HTR-8/SVneo (cell line): ENCODE data around the gene IL11.
A peak's percentile ranks its signal among the peaks of the same experiment; 100 is the strongest.

Experiments used
- DNase-seq: peaks from one replicate; pipeline ENCODE4 v3.0.0; 2011; ENCODE audit warnings: low spot score, mixed read lengths; ENCODE audit not compliant: insufficient read length
- FAIRE-seq: peaks from 2 replicates; lab custom pipeline; 2011; peaks lifted over from hg19 to GRCh38; lab: Jason Lieb, UNC

The IL11 gene

GRCh38 chr19:55376241-55376933 lies 6.1 kb upstream of the IL11 start, which contains the start of gene TMEM190:
TSS of gene TMEM190 (plus strand) at chr19:55376826. CDS start at chr19:55376854, 28 bp downstream.
- no peak for FAIRE-seq
- DNase-seq = no peak

- FAIRE-seq (peak; percentile 67), DNase-seq (peak; percentile 75)
Measured at GRCh38 chr19:55373993-55374757, 3.9 kb upstream of the IL11 start.

- DNase-seq (no peak), FAIRE-seq (no peak)
Measured at GRCh38 chr19:55373306-55373992, 3.2 kb upstream of the IL11 start.

DNA sequence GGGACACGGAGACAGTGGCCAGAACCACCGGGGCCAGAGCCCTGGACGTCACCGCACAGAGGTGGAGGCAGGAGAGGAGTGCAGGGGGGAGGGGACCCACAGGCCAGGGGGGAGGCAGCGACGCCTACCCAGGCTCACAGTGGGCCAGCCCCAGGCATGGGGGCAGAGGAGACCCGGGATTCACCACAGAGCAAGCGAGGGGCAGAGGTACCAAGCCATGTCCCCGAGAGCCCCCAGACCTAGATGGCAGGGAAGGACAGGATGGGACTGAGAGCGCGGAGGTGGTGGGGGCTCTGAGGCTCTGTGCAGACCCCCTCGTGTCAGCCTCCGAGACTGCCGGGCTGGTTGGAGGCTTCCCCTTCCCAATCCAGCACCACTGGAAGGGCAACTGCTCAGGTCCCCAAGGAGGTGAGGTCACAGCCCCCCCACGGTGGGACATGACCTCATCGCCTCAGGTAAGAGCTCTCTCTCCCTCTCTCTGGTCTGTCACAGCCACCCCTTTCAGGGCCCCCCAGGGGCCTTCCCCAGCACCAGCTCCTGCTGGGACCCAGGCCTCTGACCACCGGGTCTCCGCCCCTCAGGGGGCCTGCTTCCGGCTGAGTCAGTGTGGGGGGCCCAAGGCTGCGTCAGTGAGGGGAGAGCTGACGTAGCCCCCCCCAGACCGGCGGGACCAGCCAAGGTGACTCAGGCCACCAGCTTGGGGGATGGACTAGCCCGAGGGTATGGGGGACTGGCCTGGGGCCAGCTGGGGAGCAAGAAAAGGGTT lies 2.2 kb upstream of the IL11 start:
- peak; percentile 38 for FAIRE-seq
- DNase-seq = peak; percentile 79

DNA sequence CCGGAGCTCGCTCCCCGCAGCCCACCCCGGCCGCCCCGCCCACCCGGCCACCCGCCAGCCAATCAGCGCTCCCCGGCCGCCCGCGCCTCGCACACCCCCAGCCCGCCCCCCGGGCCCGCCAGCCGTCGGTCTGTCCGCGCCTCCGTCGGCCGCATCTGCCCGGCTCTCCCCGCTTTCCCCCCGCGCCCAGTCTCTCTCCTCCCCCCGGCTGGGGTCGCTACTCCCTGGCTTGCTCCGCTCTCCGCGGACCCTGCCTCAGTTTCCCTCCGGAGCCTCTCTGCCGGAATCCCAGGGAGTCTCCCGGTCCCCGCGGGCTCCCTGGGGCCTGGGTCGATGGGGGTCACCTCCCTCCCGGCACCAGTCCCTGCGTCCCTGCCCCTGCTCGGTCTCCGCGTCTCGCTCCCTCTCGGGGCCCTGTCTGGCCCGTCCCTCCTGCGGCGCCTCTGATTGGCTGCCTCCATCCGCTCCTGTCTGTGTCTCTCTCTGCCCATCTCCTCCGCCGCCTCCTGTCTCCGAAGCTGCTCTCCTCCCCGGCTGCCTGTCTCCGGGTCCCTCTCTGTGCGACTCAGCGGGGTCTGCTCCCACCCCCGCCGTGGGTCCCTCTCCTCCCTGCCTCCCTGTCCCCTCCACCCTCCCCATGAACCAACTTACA lies 484 bp downstream of the IL11 start:
- DNase-seq (peak; percentile 83), FAIRE-seq (peak; percentile 44)

- DNase-seq = no peak
- no peak for FAIRE-seq
Measured at GRCh38 chr19:55368701-55369563, 1.3 kb downstream of the IL11 start.

GRCh38 chr19:55368106-55368505 lies 2.2 kb downstream of the IL11 start:
- no peak for DNase-seq
- FAIRE-seq = no peak

DNA sequence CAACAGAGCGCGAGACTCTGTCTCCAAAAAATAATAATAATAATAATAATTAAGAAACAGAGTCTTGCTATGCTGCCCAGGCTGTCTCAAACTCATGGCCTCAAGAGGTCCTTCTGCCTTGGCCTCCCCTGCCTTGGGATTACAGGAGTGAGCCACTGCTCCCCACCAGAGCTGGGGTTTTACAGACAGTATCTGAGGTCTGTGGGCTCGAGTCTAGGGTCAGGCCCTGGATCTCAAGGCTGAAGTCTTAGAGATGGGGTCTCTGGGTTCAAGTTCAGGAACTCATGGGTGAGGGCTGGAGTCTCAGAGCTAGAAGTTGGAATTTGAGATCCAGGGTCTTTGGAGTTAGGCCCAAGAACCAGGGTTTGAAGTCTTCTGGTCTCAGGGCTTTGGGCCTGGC lies 3.5 kb downstream of the IL11 start:
- DNase-seq (no peak), FAIRE-seq (no peak)

DNA sequence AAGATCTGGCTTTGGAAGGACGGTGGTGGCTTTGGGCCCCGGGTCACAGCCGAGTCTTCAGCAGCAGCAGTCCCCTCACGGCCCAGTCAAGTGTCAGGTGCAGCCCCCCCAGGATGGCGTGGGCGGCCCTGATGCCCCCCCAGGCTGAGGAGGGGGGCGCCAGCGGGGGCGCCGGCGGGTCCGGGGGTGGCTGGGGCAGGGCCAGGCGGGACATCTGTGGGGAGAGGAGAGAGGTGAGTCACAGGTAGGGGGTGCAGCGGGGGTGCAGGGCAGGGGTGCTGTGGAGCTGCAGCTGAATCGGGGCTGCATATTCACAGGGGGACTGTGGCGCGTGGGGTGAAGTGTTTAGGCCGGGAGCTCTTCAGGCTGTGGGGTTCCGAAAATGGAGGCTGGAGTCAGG lies 4.3 kb downstream of the IL11 start:
- DNase-seq (no peak), FAIRE-seq (no peak)

GRCh38 chr19:55365245-55365644 lies 5.0 kb downstream of the IL11 start:
- no peak for DNase-seq
- FAIRE-seq = no peak

DNA sequence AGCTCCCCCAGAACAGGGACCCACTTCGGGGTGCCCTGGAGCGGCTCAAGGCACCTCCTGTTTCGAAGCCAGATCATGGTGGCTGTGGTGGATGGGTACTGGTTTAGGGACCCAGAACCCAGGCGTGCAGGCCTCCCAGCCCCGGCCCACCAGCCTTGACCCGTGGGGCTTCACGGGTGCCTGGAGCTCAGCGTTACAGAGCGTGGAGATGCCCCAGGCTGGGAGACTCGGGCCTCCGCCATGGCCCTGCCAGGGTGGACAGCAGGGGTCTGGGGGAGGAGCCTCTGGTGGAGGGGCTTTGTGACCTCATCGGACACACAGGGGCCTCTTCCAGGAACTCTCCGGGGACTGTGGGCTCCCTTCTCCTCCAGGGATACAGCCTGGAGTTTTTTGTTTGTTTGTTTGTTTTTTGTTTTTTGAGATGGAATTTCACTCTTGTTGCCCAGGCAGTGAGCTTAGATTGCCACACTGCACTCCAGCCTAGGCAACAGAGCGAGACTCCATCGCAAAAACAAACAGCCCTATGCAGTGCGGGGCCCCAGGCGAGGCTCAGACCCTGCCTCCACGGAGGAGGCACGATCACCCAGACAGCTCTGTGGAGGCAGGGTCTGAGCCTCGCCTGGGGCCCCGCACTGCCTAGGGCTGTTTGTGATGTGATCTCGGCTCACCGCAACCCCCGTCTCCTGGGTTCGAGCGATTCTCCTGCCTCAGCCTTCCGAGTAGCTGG lies 7.1 kb downstream of the IL11 start, which contains the start of gene GARIN5B:
GARIN5B (minus strand) TSS at position 271 of the 727 bp plus-strand sequence; CDS start at position 77, 194 bp downstream.
- no peak for DNase-seq
- no peak for FAIRE-seq

- no peak for FAIRE-seq
- no peak for DNase-seq
Measured at GRCh38 chr19:55362174-55362989, 7.9 kb downstream of the IL11 start.

DNA sequence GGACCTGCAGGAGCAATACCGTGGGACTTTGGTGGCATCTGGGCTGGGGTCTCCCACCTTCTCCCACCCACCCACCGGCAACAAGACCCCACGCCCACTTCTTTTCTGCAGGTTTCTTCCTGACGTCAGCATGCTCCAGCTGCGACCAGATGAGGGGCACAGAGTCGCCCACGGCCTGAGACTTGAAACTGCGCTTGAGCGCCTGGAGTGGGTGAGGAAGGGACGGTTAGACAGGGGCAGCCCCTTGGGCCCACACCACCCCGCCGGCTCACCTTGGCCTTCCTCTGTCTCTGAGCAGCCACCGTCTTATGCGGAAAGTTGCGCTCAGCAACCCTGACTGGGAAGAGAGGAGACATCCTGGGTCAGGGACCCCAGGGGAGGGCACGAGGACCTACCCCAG lies 9.4 kb downstream of the IL11 start:
- FAIRE-seq = no peak
- DNase-seq = no peak

DNA sequence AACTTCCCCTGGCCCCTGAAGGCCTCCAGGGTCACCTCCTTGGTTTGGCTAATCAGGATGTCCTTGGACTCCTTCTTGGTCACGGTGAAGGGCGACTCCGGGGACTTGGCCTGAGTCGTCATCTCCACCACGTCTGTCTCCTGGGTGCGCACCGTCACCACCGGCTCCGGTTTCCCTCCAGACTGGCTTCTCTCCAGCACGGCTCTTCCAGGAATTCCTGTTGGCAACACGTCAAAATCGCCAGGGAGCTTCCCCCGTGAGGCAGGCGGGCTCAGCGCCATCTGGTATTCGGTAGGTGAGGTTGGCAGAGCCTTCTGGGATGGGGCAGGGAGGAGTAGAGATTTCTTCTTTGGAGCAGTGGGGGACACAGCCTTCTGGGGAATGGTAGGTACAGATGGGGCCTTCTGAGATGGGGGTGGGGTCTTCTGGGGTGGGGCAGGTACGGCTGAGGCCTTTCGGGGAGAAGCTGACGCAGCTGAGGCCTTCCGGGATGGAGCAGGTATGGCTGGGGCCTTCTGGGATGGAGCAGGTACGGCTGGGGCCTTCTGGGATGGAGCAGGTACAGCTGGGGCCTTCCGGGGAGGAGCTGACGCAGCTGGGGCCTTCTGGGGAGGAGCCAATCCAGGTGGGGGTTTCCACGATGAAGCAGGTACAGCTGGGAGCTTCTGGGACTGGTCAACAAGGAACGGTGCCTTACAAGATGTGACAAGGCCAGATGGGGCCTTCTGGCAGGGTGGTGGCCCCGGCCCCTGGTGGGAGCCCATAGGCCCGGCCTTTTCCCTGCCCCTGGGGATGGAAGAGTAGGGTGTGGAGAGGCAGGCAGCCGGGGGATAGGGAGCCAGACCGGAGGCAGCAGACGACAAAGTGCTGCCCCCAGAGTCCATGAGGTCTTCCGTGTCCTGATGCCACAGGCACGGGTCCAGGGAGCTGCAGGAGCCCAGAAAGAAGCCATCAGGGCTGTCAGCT lies 11.0 kb downstream of the IL11 start:
- DNase-seq (no peak), FAIRE-seq (no peak)

DNA sequence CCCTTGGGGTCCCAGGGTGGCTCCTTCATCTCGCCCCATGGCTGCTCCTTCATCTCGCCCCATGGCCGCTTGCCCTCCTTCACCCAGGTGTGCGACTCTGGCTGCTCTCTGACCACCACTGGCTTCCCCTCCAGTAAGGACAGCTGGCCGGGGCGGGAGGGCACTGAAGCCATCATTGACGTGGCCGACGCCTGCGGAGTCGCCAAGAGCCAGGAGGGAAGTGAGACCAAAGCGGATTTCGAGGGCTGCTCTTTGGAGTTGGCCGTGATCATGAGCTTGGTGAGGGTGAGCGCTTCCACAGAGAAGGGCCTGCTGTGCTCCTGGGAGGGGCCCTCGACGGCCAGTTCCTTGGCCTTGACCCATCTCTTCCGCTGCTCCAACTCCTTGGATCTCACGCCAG lies 11.8 kb downstream of the IL11 start:
- DNase-seq = no peak
- no peak for FAIRE-seq

DNA sequence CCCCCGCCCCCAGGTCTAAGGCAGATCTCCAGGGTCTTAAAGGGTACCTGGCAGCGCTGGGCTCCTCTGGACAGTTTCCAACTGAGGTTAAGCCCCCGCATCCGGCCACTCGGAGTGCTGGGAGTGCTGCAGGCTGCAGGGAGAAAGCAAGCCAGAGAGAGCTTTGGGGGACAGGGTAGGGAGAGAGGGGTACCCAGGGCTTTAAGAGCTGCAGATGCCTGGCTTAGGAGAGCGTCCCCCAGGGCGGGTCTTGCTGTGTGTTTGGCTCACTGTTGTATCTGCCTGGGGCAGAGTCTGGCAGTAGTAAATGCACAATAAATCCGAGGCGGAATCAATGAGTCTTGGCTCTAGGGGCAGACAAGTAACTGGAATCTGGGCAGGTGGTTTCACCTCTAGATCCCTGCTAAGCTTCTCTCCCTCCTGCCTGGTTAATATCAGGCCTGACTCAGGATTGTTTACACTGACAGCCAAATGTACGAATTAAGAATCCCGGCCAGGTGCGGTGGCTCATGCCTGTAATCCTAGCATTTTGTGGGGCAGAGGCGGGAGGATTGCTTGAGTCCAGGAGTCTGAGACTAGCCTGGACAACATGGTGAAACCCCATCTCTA lies 14.9 kb downstream of the IL11 start:
- DNase-seq = no peak
- FAIRE-seq = no peak
